Right ventricle myocardium superior (tissue), 1 donor: ENCODE data around the gene TPTE2. TPM values are rescaled to one million over a fixed set of nuclear protein-coding genes. Genes with fewer than 3 reads are reported as not detected.
A peak's percentile ranks its signal among the peaks of the same experiment; 100 is the strongest.
"Not testable (repeated sequence)": the region's sequence is repeated elsewhere in the genome, so short reads cannot be mapped to it uniquely, and the experiment has no call there.

Experiments used
- ATAC-seq: fragments of 200-7000 bp; cut with Tn5 transposase; one replicate; pipeline ENCODE4 v1.9.1; 2020; ENCODE audit warnings: mild to moderate bottlenecking; ENCODE audit not compliant: poor library complexity
- DNase-seq: peaks from one replicate; pipeline ENCODE4 v3.0.0-alpha.2; 2020
- intact Hi-C: fragments of 100-400 bp; cut with DNase I; formaldehyde crosslinking; loops from one replicate; pipeline ENCODE4 v1.11.2; 2022
- long read RNA-seq: library from polyadenylated mRNA; unstranded; transcript quantifications from one replicate; pipeline ENCODE4 v2.0.0, GENCODE V29; 2021
- total RNA-seq: library from RNA; stranded (reverse); fragmentation: NEBNext Ultra II Directional; extraction: Animal tissue kit (Norgen Biotek cat#: 25700); gene quantifications from one replicate; pipeline ENCODE4 v1.2.1, GENCODE V29; 2021
- donor health status: DM: no; HTN: yes; CAD: no; lungs with severe emphysema.

TPTE2 gene
- total RNA-seq, result not detected
- long read RNA-seq, result 0 reads

DNA sequence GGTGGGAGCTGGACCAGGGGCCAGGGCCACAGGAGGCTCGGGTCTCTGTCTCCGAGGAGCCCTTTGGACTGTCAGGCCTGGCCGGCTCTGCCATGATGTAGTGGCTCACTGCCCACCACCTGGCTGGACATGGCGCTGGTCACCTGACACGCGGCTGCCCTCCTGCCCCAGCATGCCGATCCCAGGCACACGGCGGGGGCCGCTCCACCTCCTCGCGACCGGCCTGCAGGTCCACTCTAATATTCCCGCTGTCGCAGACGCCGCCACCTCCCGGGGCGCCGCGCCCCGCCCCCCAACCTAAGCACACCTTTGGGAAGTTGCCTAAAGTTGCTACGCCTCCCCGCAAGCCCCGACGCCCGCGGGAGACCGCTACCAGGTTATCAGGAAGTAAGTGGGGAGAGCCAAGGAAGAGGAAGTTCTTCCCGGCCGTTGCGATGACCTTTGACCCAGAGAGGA, at the start of gene TPTE2:
Gene TPTE2 (minus strand): TSS at position 406 of the 456 bp plus-strand sequence. CDS start 58,298 bp downstream, outside the sequence.
- ATAC-seq, result not testable (repeated sequence)

DNA sequence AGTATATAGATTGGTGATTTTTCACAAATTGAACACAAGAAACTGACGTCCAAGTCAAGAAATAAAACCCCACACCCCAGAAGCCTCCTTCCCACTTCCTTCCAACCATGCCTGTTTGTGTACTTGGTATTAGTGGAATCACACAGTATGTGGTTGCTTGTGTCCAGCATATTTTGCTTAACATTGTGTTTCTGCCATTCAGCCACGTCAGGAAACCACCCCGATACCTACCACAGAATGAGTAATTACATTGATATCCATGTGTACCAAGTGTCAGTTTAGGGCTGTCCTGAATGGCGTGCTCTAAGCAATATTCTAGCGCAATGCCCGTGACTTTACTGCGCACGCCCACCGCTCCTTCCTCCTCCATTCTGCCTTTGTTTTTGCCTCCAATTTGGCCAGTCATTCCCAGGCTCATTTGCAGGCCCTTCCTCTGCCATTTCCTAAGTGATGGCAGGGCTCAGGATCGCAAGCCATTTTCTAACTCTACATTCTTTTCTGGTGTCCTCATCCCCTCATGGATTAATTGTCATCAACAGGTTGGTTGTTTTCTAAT, 46.3 kb upstream of the TPTE2 start:
- ATAC-seq, result no peak
- intact Hi-C loops, result no loop called here
- DNase-seq, result no peak

More for the DNA sequence above, at the start of gene TPTE2:
- DNase-seq, intact Hi-C loops: not testable (repeated sequence)

DNA sequence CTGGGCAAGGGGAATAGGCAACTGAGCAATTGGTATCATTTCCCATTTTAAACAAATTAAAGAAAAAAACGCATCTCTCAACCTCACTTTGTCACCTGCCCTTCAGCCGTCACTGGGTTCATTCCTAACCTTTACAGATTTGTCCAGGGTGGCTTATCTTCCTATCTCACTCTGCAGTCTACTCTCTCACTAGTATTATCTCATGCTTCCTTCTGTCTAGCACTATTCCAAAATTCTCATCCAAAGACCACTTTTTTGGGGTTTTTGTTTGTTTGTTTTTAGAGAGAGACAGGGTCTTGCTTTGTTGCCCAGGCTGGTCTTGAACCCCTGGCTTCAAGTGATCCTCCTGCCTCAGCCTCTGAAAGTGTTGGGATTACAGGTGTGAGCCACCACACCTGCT, 45.4 kb upstream of the TPTE2 start:
- no peak for ATAC-seq
- no peak for DNase-seq
- intact Hi-C loops, result no loop called here

DNA sequence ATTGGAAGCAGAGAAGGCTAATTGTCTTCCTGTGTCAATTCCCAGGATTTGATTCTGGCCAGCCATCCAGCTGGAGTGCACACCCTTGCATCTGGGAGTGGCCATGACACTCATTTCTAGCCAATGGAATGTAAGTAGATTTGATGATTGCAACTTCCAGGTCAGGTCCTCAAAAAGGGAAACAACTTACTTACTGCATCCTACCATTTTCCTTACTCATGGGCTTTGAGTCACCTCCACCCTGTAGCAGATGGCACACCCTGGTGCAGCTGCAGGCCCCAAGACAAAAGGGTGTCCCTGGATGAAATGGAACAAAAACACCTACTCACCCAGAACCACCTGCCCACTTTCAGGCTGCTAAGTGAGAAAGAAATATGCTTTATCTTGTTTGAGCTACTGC, 44.8 kb upstream of the TPTE2 start:
- ATAC-seq (no peak), DNase-seq (no peak)
- intact Hi-C loops, result no loop called here

DNA sequence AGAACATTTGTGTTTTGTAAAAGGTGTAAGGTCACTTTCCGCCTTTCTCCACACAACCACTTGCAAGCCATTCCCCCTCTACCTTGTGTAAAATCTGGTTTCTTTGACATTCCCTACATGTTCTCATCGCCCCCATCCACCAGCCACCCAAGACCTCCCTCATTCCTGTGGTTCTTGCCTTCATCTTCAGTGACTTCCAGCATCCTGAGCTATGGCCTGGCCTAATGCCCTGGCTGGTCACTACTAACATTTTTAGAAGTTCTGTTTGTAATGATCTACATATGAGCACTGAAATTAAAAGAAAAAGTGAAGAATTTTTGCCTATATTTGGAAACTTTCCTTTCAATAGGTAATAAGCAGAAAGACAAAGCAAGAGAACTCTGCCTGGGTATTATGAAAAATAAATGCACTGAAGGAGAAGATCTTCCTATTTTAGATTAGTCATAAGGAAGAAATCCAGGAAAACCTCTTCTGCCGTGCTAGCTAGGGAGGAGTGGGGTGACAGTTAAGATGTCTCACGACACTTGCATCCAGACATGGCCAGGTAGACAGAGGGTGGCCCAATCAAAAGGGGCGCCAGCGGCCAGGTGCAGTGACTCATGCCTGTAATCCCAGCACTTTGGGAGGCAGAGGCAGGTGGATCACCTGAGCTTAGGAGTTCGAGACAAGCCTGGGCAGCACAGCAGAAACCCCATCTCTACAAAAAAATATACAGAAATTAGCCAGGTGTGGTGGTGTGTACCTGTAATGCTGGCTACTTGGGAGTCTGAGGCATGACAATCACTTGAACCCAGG, 44.0 kb upstream of the TPTE2 start:
- intact Hi-C loops, result no loop called here
- ATAC-seq, result no peak
- no peak for DNase-seq

DNA sequence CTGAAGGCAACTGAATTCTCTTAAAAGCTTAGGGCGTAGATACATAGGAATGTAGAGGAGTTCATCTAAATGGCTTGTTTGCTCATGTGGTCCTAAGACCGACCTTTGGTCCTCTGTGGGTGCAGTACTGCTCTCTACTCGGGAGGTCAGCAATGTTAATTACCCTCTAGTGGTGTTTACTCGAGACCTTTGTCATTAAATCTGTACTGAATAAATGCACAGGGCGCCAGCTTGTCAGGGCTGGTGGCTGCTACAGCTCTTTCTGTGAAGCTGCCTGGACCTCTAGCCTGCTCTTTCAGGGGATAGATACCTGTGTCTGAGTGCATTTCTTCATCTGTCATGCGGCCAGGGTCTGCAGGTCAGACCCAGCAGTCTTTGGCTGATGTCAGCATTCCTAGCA, 43.0 kb upstream of the TPTE2 start:
- no peak for ATAC-seq
- DNase-seq, result no peak
- intact Hi-C loops, result no loop called here

DNA sequence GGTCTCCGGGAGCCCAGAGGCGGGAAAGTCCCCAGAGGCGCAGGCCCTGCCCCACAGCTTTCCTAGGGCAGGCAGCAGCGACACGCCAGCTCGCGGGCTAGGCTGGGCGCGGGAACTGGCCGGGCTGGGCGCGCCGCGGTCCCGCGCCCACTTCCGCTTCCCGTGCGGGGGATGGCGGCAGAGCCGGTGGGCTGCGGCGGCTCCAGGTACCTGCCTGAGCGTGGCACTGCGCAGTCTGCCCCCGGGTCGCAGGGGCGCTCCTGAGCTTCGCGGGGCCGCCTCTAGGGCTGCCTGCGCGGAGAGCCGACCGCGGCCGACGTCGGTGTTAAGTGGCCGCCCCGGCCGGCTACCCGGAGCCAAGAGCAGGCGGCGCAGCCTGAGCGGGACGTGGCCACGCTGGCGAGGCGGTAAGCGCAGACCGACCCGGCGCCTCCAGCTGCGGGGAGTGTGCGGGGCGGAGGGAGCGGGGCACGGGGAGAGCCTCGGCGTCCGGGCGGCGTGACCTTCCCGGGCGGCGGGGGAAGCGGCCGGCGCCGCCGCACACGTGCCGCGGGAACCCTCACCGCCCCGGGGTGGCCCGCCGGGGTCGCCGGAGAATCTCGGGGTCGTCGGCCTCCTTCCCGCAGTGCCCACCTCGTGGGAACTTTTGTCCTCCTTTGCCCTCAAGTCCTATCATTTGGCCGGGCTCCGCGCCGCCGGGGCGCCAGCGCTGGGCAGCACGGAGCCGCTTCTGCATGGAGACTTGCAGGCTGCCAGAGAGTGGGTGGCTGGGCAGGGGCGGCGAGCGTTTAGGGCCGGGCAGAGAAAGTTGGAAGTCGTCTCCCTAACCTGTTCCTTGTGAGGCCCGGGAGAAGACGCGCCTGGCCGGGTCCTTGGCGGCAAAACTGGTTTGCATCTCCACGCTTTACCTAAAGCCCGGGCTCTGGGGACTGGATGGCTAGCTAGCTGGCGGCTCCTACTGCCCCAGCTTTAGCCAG, 40.7 kb upstream of the TPTE2 start:
- DNase-seq (peak; percentile 61), ATAC-seq (peak; percentile 93)
- intact Hi-C loops, result no loop called here

DNA sequence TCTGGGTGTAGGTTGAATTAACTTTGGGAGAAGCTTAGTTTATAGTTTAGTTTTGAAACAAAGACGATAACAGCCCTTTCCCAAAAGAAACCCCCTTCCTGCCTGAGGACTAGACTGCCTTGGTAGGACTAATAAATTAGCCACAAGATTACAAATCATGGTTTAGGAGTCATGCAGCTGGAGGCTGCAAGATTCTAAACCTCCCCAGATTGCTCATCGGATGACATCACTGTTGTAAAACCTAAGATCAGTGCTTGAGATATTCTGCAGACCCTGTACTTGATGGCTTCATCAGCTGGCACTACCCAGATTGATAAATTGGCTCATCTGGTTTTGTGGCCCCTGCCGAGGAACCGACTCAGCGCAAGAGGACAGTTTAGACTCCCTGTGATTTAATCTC, 36.2 kb upstream of the TPTE2 start:
- no peak for ATAC-seq
- no peak for DNase-seq
- intact Hi-C loops, result no loop called here

DNA sequence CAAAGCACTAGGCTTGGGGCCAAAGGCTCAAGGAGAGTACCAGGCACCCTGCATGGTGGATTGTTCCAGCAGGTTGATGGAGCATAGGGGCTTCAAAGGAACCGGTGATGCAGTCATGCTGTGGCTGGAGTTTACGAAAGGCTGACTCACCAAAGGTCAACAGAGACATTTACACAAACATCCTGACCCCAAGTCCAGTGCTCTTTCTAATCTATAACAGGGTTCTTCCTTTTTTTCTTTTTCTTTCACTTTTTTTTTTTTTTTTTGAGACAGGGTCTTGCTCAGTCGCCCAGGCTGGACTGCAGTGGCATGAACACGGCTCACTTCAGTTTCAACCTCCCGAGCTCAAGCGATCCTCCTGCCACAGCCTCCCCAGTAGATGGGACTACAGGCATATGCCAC, 35.6 kb upstream of the TPTE2 start:
- intact Hi-C loops, result no loop called here
- DNase-seq, result no peak
- no peak for ATAC-seq

DNA sequence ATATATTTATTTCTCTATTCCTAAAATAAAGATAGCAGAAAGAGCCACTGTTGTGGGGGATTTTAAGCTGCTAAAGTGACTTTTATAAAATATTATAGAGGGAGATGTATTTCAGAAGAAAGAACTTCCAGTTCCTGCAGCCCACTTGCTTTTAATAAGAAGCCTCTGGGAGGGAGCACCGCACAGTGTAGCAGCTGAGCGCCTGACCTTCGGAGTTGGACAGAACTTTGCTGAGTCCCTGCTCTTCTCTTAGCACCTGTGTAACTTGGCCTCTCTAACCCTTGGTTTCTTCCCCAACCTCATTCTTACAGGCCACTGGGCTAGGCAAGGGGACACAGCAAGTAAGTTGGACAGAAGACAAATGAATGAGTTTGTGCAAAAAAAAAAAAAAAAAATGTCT, 34.8 kb upstream of the TPTE2 start:
- no peak for DNase-seq
- ATAC-seq, result no peak
- intact Hi-C loops, result no loop called here

DNA sequence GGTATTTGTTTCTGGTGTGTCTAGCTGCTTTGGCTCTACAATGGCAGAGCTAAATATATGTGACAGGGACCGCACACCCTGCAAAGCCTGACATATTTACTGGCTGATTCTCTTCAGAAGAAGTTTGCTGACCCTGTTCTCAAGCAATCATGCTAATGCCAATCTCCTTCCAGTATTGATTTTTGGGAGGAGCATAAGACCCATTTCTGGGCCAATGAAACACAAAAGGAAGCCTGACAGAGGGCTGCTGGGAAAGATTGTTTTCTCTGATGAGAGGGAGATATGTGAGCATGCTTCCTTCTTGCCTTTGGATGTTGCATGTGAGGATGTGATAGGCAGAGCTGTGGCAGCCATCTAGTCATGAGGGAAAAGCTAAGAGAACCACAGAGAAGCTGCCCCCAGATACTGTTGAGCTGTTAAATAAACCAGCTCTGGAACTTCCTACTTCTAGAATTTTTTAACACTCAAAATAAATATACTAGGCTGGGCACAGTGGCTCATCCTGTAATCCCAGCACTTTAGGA, 31.4 kb upstream of the TPTE2 start:
- no peak for ATAC-seq
- intact Hi-C loops, result no loop called here

DNA sequence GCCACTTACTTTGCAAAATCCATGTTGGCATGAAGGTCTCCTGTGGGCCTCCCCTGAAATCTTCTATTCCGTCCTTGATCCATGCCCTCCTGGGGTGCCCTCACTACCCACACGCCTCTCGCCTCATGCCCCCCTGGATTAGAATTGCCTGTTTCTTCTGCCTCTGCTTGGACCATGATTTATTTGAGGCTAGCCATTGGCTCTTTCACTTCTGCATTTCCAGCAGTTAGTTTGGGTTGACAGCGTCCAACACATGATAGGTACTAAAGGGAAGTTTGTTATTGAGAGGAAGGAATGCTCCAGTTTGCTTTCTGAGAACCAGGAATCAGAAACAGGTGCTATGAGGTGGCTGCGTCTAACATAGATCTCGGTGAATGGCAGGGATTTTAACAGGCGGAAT, 30.5 kb upstream of the TPTE2 start:
- no peak for ATAC-seq
- intact Hi-C loops, result no loop called here
- DNase-seq, result no peak

More for the DNA sequence above, 31.4 kb upstream of the TPTE2 start:
- DNase-seq, result no peak

DNA sequence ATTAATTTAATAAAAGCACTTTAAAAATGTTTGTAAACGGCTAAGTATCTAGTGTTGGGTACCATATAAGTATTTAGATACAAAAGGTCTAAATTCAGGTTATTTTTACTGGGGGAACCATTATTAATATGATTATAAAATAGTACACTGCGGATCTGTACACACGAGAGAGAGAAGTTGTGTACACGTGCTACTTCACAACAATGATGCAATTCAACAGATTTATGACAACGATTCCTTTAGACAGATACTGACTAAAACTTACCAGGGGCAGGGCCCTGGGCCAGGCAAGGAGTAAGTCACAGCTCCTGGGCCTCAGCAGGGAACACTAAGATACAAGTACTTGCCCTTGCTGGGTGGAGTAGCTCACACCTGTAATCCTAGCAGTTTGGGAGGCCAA, 29.1 kb upstream of the TPTE2 start:
- no peak for DNase-seq
- no peak for ATAC-seq
- intact Hi-C loops, result no loop called here

DNA sequence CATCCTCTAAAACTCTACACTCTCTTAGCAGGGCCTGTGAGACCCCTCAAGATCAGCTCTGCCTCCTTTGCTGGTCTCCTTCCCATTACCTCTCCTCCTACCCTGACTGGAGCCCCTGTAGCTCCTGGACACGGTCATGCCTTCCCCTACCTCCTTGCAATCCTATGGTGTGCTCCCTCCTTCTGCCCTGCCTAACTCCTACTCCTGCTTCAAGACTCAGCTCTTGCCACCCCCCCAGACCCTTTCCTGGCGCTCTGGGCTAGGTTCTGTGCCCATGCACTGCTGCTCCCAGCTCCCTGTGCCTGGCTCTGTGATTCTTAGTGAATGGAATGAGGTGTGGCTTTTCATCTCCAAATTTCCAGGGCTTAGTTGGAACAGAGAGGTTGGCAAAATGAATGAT, 28.0 kb upstream of the TPTE2 start:
- DNase-seq (no peak), ATAC-seq (no peak)
- intact Hi-C loops, result no loop called here

DNA sequence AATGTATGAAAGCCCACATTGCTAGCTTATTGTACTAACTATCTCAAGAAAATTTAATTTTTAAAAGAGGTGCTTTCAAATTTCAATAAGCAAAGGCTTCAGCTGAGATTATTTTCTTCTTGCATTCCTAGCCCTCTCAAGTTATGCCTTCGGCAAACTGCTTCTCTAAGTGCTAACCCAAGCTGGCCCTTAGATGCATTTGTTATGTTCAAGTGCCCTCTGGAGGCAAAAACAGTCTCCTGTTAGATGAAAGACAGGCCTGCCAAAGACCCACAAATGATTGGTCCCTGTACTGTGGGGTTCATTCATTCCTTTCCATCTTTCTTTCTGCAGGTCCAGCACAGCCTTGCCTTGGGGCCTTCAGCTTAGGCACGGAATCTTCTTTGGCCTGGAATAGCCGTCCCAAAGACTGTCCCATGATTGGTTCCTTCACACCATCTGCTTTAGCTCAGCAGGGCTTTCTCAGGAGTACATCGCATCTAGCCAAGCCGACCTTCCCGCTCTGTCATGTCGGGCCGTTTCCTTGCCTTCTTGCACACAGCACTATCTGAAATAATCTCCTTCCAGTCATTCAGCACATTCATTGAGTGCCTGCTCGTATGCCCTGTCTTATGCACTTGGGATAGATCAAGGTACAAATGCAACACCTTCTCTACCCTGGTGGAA, 26.4 kb upstream of the TPTE2 start:
- DNase-seq (no peak), ATAC-seq (peak; percentile 84)
- intact Hi-C loops, result no loop called here

DNA sequence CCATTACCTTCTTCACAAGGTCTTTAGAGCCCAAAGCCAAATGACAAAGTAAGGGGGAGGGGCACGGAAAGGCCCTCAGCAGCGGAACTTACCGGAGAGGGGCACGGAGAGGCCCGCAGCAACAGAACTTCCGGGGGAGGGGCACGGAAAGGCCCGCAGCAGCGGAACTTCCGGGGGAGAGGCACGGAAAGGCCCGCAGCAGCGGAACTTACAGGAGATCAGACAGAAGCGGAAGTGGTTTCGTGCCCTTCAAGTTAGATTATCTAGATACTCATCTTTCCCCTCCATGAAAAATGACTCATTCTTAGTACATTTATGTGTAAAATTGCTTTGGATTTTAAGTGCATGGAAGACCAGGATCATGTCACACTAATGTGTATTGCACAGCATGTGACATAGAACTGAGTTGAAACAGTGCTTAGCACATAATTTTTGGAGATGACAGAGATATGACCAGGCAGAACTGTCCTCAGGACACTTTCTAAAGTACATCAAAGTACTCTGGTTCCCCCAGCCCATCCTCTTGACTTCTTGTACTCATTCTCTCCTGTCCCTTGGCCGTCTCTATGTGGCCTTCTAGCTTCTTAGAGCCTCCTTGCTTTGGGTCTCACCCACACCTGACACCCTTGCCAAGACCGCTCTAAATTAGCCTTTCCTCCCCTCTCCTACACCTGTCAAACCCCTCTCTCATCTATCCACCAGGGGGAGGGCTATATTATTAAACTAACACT, 25.7 kb upstream of the TPTE2 start:
- peak; percentile 57 for ATAC-seq
- DNase-seq, result peak; percentile 52
- intact Hi-C loops, result no loop called here

DNA sequence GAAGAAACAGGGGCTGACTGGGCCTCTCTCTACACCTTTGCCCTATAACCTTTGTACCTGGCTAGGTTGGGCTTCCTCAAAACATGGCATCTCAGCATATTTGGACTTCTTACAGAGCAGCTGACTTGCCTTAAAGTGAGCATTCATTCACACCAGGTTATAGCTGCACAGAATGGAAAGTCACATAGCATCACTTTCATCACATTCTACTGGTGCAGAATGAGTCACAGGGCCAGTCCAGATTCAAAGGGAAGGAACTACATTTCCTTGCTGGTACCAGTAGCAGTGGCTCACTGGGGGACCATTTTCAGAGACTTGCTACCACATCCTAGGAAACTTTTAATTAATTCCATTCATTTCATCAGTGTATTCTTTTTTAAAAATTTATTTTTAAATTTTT, 20.3 kb upstream of the TPTE2 start:
- no peak for ATAC-seq
- no peak for DNase-seq
- intact Hi-C loops, result no loop called here

DNA sequence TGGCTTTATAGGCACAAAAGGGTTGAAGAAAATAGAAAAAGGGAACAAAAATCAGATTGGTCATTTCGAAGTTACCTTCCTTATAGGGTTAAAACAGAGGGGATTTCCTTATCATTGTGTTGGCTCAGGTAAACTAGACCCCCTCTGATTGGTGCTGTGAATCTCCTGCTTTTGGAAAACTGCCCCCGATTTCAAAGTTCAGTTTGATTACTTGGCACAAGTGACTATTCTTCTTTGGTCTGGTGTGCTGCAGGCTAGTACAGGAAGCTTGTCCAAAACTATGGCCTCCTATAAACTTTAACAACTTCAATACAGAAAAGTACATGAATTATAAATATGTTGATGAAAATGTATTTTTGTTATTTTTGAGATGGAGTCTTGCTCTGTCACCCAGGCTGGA, 13.9 kb upstream of the TPTE2 start:
- intact Hi-C loops, result no loop called here
- ATAC-seq (no peak), DNase-seq (no peak)
